Uterus (tissue), 2 donors: Measurements from ENCODE around the gene ZBTB34.

ENCODE experiments used
- POLR2A ChIP-seq, 2 donors: fragments of 450-650 bp; IDR thresholded peaks; one replicate each; pipeline ENCODE4 v1.6.1; 2016; ENCODE audit warnings: antibody characterized with exemption in 2 of 2, mild to moderate bottlenecking in 1 of 2, moderate library complexity in 1 of 2
- TF ChIP-seq, protein P1 (sequence below), 4 experiments: fragments of 200-600 bp in 2 of 4; fragments of 450-650 bp in 2 of 4; sonication (generic) in 2 of 4; IDR thresholded peaks; one replicate each; pipeline ENCODE4 v1.5.1; 2016 to 2019; ENCODE audit warnings: antibody characterized with exemption in 4 of 4, mild to moderate bottlenecking in 2 of 4, moderate library complexity in 1 of 4

DNA sequence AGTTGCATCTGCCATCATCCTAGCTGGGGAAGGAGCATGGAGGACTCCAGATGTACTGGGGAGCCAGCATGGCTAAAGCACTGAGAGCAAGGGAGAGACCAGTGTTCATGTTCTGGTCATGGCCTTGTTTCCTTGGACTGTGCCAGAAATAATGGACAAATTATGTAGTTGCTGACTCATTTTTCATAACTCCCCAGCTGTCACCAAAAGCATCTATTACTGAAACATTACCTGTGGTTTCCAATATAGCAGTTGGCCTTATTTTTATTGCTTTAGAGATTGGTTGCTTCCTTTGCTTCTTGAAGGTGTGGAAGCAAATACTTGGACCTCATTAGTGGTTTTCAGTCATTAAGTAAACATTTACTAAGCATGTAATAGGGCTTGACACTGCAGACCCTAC lies 65.4 kb downstream of the ZBTB34 start:
- TF ChIP-seq, protein P1, sequence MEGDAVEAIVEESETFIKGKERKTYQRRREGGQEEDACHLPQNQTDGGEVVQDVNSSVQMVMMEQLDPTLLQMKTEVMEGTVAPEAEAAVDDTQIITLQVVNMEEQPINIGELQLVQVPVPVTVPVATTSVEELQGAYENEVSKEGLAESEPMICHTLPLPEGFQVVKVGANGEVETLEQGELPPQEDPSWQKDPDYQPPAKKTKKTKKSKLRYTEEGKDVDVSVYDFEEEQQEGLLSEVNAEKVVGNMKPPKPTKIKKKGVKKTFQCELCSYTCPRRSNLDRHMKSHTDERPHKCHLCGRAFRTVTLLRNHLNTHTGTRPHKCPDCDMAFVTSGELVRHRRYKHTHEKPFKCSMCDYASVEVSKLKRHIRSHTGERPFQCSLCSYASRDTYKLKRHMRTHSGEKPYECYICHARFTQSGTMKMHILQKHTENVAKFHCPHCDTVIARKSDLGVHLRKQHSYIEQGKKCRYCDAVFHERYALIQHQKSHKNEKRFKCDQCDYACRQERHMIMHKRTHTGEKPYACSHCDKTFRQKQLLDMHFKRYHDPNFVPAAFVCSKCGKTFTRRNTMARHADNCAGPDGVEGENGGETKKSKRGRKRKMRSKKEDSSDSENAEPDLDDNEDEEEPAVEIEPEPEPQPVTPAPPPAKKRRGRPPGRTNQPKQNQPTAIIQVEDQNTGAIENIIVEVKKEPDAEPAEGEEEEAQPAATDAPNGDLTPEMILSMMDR (IDR thresholded peaks at IDR 0.05), result no peak
- no peak for TF ChIP-seq POLR2A (IDR thresholded peaks at IDR 0.05)
